OCI-LY7 (cell line): ENCODE measurements around the gene COMP. TPM values are rescaled to one million over a fixed set of nuclear protein-coding genes. Genes with fewer than 3 reads are reported as not detected.

Source experiments
- BruUV-seq: library from RNA; stranded (reverse); fragments of 400-500 nt; replicated peaks from 2 replicates; lab custom pipeline; 2021; lab: Mats Ljungman, UMichigan
- CTCF ChIA-PET: fragments of 300-600 bp; sonication (Branson Sonifier 250); formaldehyde crosslinking; loops from one replicate; lab custom pipeline; 2022; ENCODE audit warnings: antibody characterized with exemption; ENCODE audit not compliant: unreplicated experiment; lab: Charles Lee
- POLR2A ChIA-PET: fragments of 300-600 bp; sonication (Branson Sonifier 250); formaldehyde crosslinking; loops from one replicate; lab custom pipeline; 2022; ENCODE audit warnings: antibody characterized with exemption; lab: Charles Lee
- DNase-seq: peaks from one replicate; pipeline ENCODE4 v3.0.0-alpha.2; 2015; ENCODE audit warnings: low spot score
- H2AFZ ChIP-seq: fragments of 200-600 bp; sonication (generic), shearing (Covaris generic); 2 replicates; pipeline ENCODE4 v1.6.1; 2014; ENCODE audit warnings: mild to moderate bottlenecking, antibody characterized with exemption, low read length, moderate library complexity
- H3K27ac ChIP-seq: fragments of 200-600 bp; sonication (generic); 2 replicates; pipeline ENCODE4 v1.5.1; 2014; ENCODE audit warnings: mixed run types, low read depth, mild to moderate bottlenecking, moderate library complexity, low read length, inconsistent platforms; ENCODE audit not compliant: poor library complexity, severe bottlenecking
- H3K36me3 ChIP-seq: fragments of 200-600 bp; sonication (generic); 2 replicates; pipeline ENCODE4 v1.6.1; 2014; ENCODE audit warnings: mild to moderate bottlenecking, antibody characterized with exemption, low read length, moderate library complexity, mixed read lengths; ENCODE audit not compliant: insufficient read depth
- H3K4me1 ChIP-seq: fragments of 200-600 bp; sonication (generic); 2 replicates; pipeline ENCODE4 v1.5.1; 2014; ENCODE audit warnings: mild to moderate bottlenecking, low read length; ENCODE audit not compliant: insufficient read depth, poor library complexity, severe bottlenecking
- H3K4me2 ChIP-seq: fragments of 200-600 bp; sonication (generic); 2 replicates; pipeline ENCODE4 v1.6.1; 2014; ENCODE audit warnings: mild to moderate bottlenecking, low read length
- H3K4me3 ChIP-seq: fragments of 200-600 bp; sonication (generic); 2 replicates; pipeline ENCODE4 v1.5.1; 2014; ENCODE audit warnings: mild to moderate bottlenecking, low read depth, low read length; ENCODE audit not compliant: poor library complexity, severe bottlenecking
- H3K79me2 ChIP-seq: fragments of 200-600 bp; sonication (generic); 2 replicates; pipeline ENCODE4 v1.6.1; 2016; ENCODE audit warnings: low read depth, mild to moderate bottlenecking, low read length, moderate library complexity, mixed read lengths; ENCODE audit not compliant: insufficient read depth
- H3K9me2 ChIP-seq: fragments of 200-600 bp; sonication (generic); 2 replicates; pipeline ENCODE4 v1.6.1; 2016; ENCODE audit warnings: mild to moderate bottlenecking, low read length, mixed read lengths; ENCODE audit not compliant: insufficient read depth
- H3K9me3 ChIP-seq: fragments of 200-600 bp; sonication (generic); 2 replicates; pipeline ENCODE4 v1.6.1; 2014; ENCODE audit warnings: mild to moderate bottlenecking, mixed run types, low read length, mixed read lengths
- H4K20me1 ChIP-seq: fragments of 200-600 bp; sonication (generic); 2 replicates; pipeline ENCODE4 v1.6.1; 2014; ENCODE audit warnings: mild to moderate bottlenecking, antibody characterized with exemption, low read length, moderate library complexity, mixed read lengths; ENCODE audit not compliant: insufficient read depth
- CTCF ChIP-seq: fragments of 200-600 bp; sonication (generic); conservative IDR thresholded peaks from 2 replicates; pipeline ENCODE4 v1.5.1; 2014; ENCODE audit warnings: mild to moderate bottlenecking, antibody characterized with exemption, low read length, moderate library complexity, mixed read lengths
- EZH2phosphoT487 ChIP-seq: fragments of 200-600 bp; sonication (generic); IDR thresholded peaks from 2 replicates; pipeline ENCODE4 v1.6.1; 2018; ENCODE audit warnings: low read depth, borderline replicate concordance, mild to moderate bottlenecking, mixed run types, antibody characterized with exemption, low read length, moderate library complexity, mixed read lengths
- intact Hi-C: fragments of 100-400 bp; cut with micrococcal nuclease; formaldehyde crosslinking; loops from one replicate; pipeline ENCODE4 v1.10.0; 2022; ENCODE audit not compliant: unreplicated experiment
- total RNA-seq, 2 experiments: library from RNA; depleted of rRNA in 1 of 2; stranded (reverse); fragments of >200 nt in 1 of 2; shearing (Covaris generic) in 1 of 2; gene quantifications; 2 replicates each; pipeline ENCODE4 v1.2.3, GENCODE V29; 2014 to 2022

The COMP gene
- total RNA-seq, 2 experiments from 2014 or later: not detected

DNA sequence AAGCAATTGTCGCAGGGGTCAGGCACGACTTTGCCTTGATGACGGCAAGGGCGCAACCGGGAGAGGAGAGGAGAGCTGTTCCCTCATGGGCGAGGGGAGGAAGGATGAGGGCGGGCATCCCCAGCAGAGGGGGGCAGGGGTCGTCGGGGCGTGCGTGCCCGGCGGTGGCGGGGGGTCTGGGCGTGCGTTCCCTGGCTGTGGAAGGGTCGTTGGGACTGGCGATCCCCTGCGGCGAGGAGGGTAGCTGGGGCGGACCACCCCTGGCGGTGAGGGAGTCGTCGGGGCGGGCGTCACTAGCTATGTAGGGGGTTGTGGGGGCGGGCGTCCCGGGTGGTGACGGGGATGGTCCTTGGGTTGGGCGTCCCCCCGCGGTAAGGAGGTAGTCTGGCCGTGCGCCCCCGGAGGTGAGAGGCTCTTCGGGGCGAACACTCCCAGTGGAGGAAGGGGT is 1.7 kb downstream of the COMP start:
- intact Hi-C loops: no loop called here
- H3K4me3 ChIP-seq: no peak overlapping the region
- H3K9me2 ChIP-seq: no peaks in the 10 kb centered on the region
- no peaks in the 10 kb centered on the region for H3K9me3 ChIP-seq
- TF ChIP-seq CTCF (no peak), EZH2phosphoT487 (no peak)
- BruUV-seq: no TSS peak
- DNase-seq: no peak
- no peaks in the 10 kb centered on the region for H3K36me3 ChIP-seq
- no peaks in the 10 kb centered on the region for H3K79me2 ChIP-seq
- ChIA-PET POLR2A (no interaction called here), CTCF (interaction anchor here (0.7 kb wide), 1 partner anchor 40 kb away, joined by 4 read pairs; no protein-coding TSS in a partner anchor)
- no peak overlapping the region for H3K4me2 ChIP-seq
- no peaks in the 10 kb centered on the region for H4K20me1 ChIP-seq
- no peak overlapping the region for H3K27ac ChIP-seq
- H2AFZ ChIP-seq: no peak overlapping the region
- H3K4me1 ChIP-seq: no peaks in the 10 kb centered on the region

DNA sequence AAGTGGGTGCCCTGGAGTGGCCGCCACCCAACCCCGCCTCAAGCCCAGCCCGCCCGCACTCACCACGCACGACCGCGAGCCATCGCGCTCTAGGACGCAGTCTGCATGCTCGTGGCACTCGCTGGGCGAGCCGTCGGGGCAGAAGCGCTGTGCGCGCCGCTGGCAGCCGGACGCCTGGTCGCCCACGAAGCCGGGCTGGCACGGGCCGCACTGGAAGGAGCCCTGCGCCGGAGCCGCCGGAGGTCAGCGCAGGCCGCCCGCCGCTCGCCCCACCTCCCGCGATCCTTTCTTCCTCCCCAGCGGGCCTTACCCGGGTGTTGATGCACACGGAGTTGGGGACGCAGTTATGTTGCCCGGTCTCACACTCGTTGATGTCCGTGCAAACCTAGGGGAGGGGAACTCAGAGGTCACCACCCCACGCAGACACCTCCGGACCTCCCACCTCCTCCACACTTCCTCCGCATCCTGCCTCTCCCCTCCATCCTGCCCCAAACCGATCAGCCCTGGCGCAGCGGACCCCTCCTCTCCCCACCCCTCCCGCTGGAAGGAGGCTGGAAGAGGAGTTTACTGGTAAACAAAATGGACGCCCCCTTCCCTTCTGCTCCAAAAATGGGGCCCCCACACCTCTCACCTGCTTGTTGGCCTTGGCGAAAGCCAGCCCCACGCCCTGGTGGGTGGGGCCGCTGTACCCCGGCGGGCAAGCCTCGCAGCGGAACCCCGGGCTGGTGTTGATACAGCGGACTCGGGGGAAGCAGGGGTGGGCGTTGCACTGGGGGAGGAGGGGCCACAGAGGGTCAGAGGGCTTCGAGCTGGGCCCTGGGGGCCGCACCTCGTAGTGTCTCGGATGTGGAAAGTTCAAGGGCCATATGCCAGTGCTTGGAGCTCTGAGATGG is 2.3 kb downstream of the COMP start:
- BruUV-seq: no TSS peak
- no peaks in the 10 kb centered on the region for H3K79me2 ChIP-seq
- H3K36me3 ChIP-seq: no peaks in the 10 kb centered on the region
- ChIA-PET CTCF (interaction anchor here (0.7 kb wide), 1 partner anchor 41 kb away, joined by 4 read pairs; no protein-coding TSS in a partner anchor), POLR2A (no interaction called here)
- intact Hi-C loops: no loop called here
- no peaks in the 10 kb centered on the region for H3K9me3 ChIP-seq
- H3K4me3 ChIP-seq: no peak overlapping the region
- H3K4me2 ChIP-seq: no peak overlapping the region
- no peaks in the 10 kb centered on the region for H3K9me2 ChIP-seq
- H3K27ac ChIP-seq: no peak overlapping the region
- H2AFZ ChIP-seq: no peak overlapping the region
- DNase-seq: no peak
- TF ChIP-seq CTCF (no peak), EZH2phosphoT487 (no peak)
- no peaks in the 10 kb centered on the region for H3K4me1 ChIP-seq
- no peaks in the 10 kb centered on the region for H4K20me1 ChIP-seq
